ENCODE data around the gene DLST. TPM values are rescaled to one million over a fixed set of nuclear protein-coding genes. Genes with fewer than 3 reads are reported as not detected.

DLST gene
- total RNA-seq, 1 donor from 2014 or later: 90.4 TPM

GRCh38 chr14:74898083-74898482 is 16.4 kb downstream of the DLST start:
- ChIA-PET POLR2A (interaction anchor here (0.7 kb wide), 1 partner anchor 230 kb away, joined by 5 read pairs; no protein-coding TSS in a partner anchor), CTCF (interaction anchor here (2.0 kb wide), 1 partner anchor 37 kb away, joined by 9 read pairs; no protein-coding TSS in a partner anchor)
- no peak overlapping the region for H3K27ac Mint-ChIP-seq
- no peaks in the 10 kb centered on the region for H3K27me3 Mint-ChIP-seq
- no peaks in the 10 kb centered on the region for H3K9me3 Mint-ChIP-seq
- peaks cover 20% of the 10 kb centered on the region for H3K4me1 Mint-ChIP-seq
- no peak overlapping the region for H3K4me3 Mint-ChIP-seq
- TF ChIP-seq, protein P1, sequence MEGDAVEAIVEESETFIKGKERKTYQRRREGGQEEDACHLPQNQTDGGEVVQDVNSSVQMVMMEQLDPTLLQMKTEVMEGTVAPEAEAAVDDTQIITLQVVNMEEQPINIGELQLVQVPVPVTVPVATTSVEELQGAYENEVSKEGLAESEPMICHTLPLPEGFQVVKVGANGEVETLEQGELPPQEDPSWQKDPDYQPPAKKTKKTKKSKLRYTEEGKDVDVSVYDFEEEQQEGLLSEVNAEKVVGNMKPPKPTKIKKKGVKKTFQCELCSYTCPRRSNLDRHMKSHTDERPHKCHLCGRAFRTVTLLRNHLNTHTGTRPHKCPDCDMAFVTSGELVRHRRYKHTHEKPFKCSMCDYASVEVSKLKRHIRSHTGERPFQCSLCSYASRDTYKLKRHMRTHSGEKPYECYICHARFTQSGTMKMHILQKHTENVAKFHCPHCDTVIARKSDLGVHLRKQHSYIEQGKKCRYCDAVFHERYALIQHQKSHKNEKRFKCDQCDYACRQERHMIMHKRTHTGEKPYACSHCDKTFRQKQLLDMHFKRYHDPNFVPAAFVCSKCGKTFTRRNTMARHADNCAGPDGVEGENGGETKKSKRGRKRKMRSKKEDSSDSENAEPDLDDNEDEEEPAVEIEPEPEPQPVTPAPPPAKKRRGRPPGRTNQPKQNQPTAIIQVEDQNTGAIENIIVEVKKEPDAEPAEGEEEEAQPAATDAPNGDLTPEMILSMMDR (IDR thresholded peaks at IDR 0.05): no peak
- peaks cover 98% of the 10 kb centered on the region for H3K36me3 Mint-ChIP-seq (ENCODE audit: low read depth)
- intact Hi-C loops (cut with micrococcal nuclease): no loop called here
- ATAC-seq (ENCODE audit: low read depth) (no peak), DNase-seq (no peak)

- no peak overlapping the region for H3K4me3 Mint-ChIP-seq
- TF ChIP-seq, protein P1 (IDR thresholded peaks at IDR 0.05): no peak
- POLR2A ChIA-PET: no interaction called here
- H3K4me1 Mint-ChIP-seq: peaks cover 20% of the 10 kb centered on the region
- intact Hi-C loops (cut with micrococcal nuclease): no loop called here
- DNase-seq (no peak), ATAC-seq (ENCODE audit: low read depth) (no peak)
- H3K9me3 Mint-ChIP-seq: no peaks in the 10 kb centered on the region
- no peaks in the 10 kb centered on the region for H3K27me3 Mint-ChIP-seq
- H3K27ac Mint-ChIP-seq: no peak overlapping the region
- peaks cover 96% of the 10 kb centered on the region for H3K36me3 Mint-ChIP-seq (ENCODE audit: low read depth)
- CTCF ChIA-PET: no interaction called here
Measured at GRCh38 chr14:74898694-74899093, 17.0 kb downstream of the DLST start.

- DNase-seq (no peak), ATAC-seq (ENCODE audit: low read depth) (no peak)
- intact Hi-C loops (cut with micrococcal nuclease): no loop called here
- H3K4me1 Mint-ChIP-seq: peaks cover 43% of the 10 kb centered on the region
- H3K27me3 Mint-ChIP-seq: no peaks in the 10 kb centered on the region
- ChIA-PET CTCF (interaction anchor here (3.8 to 6.9 kb wide), 2 partner anchors 43 to 44 kb away, joined by 22 to 288 read pairs; no protein-coding TSS in a partner anchor), POLR2A (no interaction called here)
- H3K9me3 Mint-ChIP-seq: no peaks in the 10 kb centered on the region
- TF ChIP-seq, protein P1 (IDR thresholded peaks at IDR 0.05): no peak
- peaks cover 67% of the 10 kb centered on the region for H3K36me3 Mint-ChIP-seq (ENCODE audit: low read depth)
- H3K4me3 Mint-ChIP-seq: no peak overlapping the region
- H3K27ac Mint-ChIP-seq: peak overlapping the region; percentile 56
Measured at GRCh38 chr14:74902941-74903705, 21.4 kb downstream of the DLST start.

- POLR2A ChIA-PET: interaction anchor here (0.6 to 2.7 kb wide), 6 partner anchors 11 to 66 kb away, joined by 3 to 15 read pairs (median 5); partner anchors contain the start of gene DLST
Measured at GRCh38 chr14:74904635-74905503, 23.2 kb downstream of the DLST start.

More at GRCh38 chr14:74904635-74905503, 23.2 kb downstream of the DLST start:
- Mint-ChIP-seq H3K4me1 (peaks cover 43% of the 10 kb centered on the region), H3K36me3 (ENCODE audit: low read depth) (peaks cover 50% of the 10 kb centered on the region), H3K27ac (peak overlapping the region; percentile 53), H3K9me3 (no peaks in the 10 kb centered on the region), H3K27me3 (no peaks in the 10 kb centered on the region), H3K4me3 (no peak overlapping the region)
- TF ChIP-seq, protein P1 (IDR thresholded peaks at IDR 0.05): no peak
- CTCF ChIA-PET: interaction anchor here (0.9 to 6.9 kb wide), 18 partner anchors 10 to 296 kb away, joined by 3 to 288 read pairs (median 6); partner anchors contain the start of genes DLST, PROX2 and RPS6KL1
- intact Hi-C loops (cut with micrococcal nuclease): loop anchor here (1.0 to 5.0 kb wide), 4 partner anchors 24 to 296 kb away; partner anchors contain the start of gene DLST
- no peak for DNase-seq
- no peak for ATAC-seq (ENCODE audit: low read depth)

Measured in activated B cell treated with CpG ODN at 0.5 μM for 24 hours (primary cell).